Right lobe of liver (tissue), 4 donors: Measurements from ENCODE around the gene UQCRQ.
A peak's percentile ranks its signal among the peaks of the same experiment; 100 is the strongest.

Source experiments
- POLR2A ChIP-seq: fragments of 450-650 bp; IDR thresholded peaks from one replicate; pipeline ENCODE4 v1.6.1; 2017; ENCODE audit warnings: antibody characterized with exemption, mild to moderate bottlenecking
- TF ChIP-seq, protein P1 (sequence below), 4 donors: fragments of 200-600 bp in 3 of 4; fragments of 450-650 bp in 1 of 4; IDR thresholded peaks; one replicate each; pipeline versions ENCODE4 v1.5.1 to v1.8.0; 2016 to 2022; ENCODE audit warnings: antibody characterized with exemption in 4 of 4, mild to moderate bottlenecking in 2 of 4
- donor health status: DM: no; HTN: no; CAD: no.
- donor health status: DM: no; HTN: no; CAD: no.
- donor health status: DM: no; HTN: yes; CAD: no.

DNA sequence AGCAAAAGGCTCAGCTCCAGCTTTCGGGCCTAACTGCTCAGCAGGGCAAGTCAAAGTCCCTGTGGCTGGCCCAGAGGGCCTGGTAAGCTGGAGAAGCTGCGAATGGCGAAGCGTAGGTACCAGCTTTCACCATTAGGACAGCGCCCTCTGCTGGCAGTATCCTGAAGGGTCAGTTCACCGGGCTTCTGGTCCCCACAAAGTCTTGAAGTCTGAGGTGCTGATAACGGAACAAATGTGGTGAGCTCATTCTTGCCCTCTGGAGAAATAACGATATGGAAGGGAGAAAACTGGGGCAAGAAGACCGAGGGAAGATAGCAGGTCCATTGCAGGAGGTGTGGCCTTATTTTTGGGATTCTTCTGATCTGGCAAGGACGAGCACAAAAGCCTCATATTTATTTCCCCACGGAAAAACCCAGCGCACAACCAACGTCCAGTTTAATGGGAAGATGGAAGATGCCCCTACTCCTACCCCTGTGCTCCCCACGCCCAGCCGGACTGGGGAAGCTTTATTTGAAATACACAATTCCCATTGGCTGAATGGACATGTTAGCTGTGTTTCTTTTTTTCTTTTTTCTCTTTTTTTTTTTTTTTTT, 46.2 kb upstream of the UQCRQ start:
- TF ChIP-seq, protein P1, sequence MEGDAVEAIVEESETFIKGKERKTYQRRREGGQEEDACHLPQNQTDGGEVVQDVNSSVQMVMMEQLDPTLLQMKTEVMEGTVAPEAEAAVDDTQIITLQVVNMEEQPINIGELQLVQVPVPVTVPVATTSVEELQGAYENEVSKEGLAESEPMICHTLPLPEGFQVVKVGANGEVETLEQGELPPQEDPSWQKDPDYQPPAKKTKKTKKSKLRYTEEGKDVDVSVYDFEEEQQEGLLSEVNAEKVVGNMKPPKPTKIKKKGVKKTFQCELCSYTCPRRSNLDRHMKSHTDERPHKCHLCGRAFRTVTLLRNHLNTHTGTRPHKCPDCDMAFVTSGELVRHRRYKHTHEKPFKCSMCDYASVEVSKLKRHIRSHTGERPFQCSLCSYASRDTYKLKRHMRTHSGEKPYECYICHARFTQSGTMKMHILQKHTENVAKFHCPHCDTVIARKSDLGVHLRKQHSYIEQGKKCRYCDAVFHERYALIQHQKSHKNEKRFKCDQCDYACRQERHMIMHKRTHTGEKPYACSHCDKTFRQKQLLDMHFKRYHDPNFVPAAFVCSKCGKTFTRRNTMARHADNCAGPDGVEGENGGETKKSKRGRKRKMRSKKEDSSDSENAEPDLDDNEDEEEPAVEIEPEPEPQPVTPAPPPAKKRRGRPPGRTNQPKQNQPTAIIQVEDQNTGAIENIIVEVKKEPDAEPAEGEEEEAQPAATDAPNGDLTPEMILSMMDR (IDR thresholded peaks at IDR 0.05), result peak; percentile 93 to 96 (median 96)
- TF ChIP-seq POLR2A, result peak; percentile 7
